ENCODE data around the gene DTYMK.

DNA sequence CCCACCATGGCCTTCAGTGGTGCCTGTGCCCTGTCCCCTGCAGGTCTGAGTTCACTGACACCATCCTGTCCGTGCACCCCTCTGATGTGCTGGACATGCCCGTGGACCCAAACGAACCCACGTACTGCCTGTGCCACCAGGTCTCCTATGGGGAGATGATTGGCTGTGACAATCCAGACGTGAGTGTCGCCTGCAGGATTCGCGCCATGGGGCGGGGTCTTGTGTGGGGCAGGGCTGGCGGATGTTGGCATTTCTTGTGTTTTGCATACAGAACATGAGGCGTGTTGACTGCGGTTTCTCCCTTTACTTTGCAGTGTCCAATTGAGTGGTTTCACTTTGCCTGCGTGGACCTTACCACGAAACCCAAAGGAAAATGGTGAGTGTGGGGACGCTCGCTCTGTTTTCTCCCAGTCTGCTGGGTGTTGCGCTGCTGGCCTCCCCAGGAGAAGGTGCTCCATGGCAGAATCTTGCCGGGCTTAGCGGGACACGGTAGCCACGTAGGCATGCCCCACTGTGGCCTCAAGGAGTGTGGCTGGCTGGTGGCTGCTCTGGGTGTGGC is 36.4 kb upstream of the DTYMK start:
- TF ChIP-seq CTCF (IDR thresholded peaks at IDR 0.05; ENCODE audit: low read depth, low read length) (no peak), MAX (IDR thresholded peaks at IDR 0.05; ENCODE audit: low read depth, low read length) (no peak)

Data from NB4 (cell line).